ENCODE results near the gene PHF12. TPM values are rescaled to one million over a fixed set of nuclear protein-coding genes. Genes with fewer than 3 reads are reported as not detected.

PHF12 gene
- total and polyA plus RNA-seq, 2 of the 13 experiments (the other 11 are each of a cell fraction or from before 2014, with no cell fraction given) = 9.8 to 17.1 TPM

GRCh38 chr17:28873839-28874238 is 77.5 kb downstream of the PHF12 start:
- Histone ChIP-seq H3K36me3 (replicated peaks in 1 of 2; ENCODE audit: control insufficient read depth in 1 of 2, insufficient read depth in 2 of 2, low read length in 2 of 2) (0 out of 5 replicates have a peak, but pooled peaks cover 0 to 1% of the 10 kb centered on the region in 2 experiments), H3K27me3 (ENCODE audit: control insufficient read depth in 1 of 2, insufficient read depth in 2 of 2, low read length in 2 of 2) (peaks cover 0 to 1% of the 10 kb centered on the region in 2 experiments; a peak in 1 of 5 replicates), H3K4me1 (ENCODE audit: insufficient read depth, low read length) (peaks cover 12% of the 10 kb centered on the region), H3K9ac (ENCODE audit: insufficient read depth, low read depth, low read length) (no peak overlapping the region), H4K20me1 (ENCODE audit: insufficient read depth, low read length) (no peaks in the 10 kb centered on the region), H2AFZ (ENCODE audit: low read length) (no peak overlapping the region), H3K27ac (ENCODE audit: extremely low read length, insufficient read depth, low read length) (no peak overlapping the region), H3K9me3 (ENCODE audit: low read length) (no peaks in the 10 kb centered on the region), H3K4me3 (replicated peaks in 1 of 3; ENCODE audit: insufficient read depth in 1 of 3, low read depth in 2 of 3, low read length in 3 of 3) (no peak overlapping the region), H3K4me2 (ENCODE audit: low read depth, low read length) (no peak overlapping the region), H3K79me2 (ENCODE audit: insufficient read depth, low read length) (no peaks in the 10 kb centered on the region)
- intact Hi-C loops (cut with micrococcal nuclease; ENCODE audit: unreplicated experiment) = no loop called here
- in situ Hi-C loops (cut with HindIII; ENCODE audit: extremely low pct_ligation_motif_present, low pct_unique_long_range_greater_than_20kb) = no loop called here
- TF ChIP-seq SMAD3 (CRISPR knock-in tag; IDR thresholded peaks at IDR 0.05) (no peak), SKIL (CRISPR knock-in tag; IDR thresholded peaks at IDR 0.05; ENCODE audit: borderline replicate concordance) (no peak), TP53 (CRISPR knock-in tag; conservative IDR thresholded peaks at IDR 0.05) (no peak), NR2C2 (CRISPR knock-in tag; IDR thresholded peaks at IDR 0.05; ENCODE audit: borderline replicate concordance) (no peak), THRA (CRISPR knock-in tag; IDR thresholded peaks at IDR 0.05; ENCODE audit: borderline replicate concordance) (no peak), SMAD9 (CRISPR knock-in tag; IDR thresholded peaks at IDR 0.05) (no peak), SRY (CRISPR knock-in tag; IDR thresholded peaks at IDR 0.05) (no peak), ZNF660 (CRISPR knock-in tag; IDR thresholded peaks at IDR 0.05; ENCODE audit: borderline replicate concordance, low read depth) (no peak), BORCS8-MEF2B (CRISPR knock-in tag; IDR thresholded peaks at IDR 0.05) (no peak), SIX1 (CRISPR knock-in tag; IDR thresholded peaks at IDR 0.05; ENCODE audit: borderline replicate concordance) (no peak), ELF3 (CRISPR knock-in tag; IDR thresholded peaks at IDR 0.05) (no peak), ZBTB37 (CRISPR knock-in tag; IDR thresholded peaks at IDR 0.05) (no peak), PAX8 (CRISPR knock-in tag; IDR thresholded peaks at IDR 0.05; ENCODE audit: borderline replicate concordance) (no peak)
- TF ChIP-seq, protein P1, sequence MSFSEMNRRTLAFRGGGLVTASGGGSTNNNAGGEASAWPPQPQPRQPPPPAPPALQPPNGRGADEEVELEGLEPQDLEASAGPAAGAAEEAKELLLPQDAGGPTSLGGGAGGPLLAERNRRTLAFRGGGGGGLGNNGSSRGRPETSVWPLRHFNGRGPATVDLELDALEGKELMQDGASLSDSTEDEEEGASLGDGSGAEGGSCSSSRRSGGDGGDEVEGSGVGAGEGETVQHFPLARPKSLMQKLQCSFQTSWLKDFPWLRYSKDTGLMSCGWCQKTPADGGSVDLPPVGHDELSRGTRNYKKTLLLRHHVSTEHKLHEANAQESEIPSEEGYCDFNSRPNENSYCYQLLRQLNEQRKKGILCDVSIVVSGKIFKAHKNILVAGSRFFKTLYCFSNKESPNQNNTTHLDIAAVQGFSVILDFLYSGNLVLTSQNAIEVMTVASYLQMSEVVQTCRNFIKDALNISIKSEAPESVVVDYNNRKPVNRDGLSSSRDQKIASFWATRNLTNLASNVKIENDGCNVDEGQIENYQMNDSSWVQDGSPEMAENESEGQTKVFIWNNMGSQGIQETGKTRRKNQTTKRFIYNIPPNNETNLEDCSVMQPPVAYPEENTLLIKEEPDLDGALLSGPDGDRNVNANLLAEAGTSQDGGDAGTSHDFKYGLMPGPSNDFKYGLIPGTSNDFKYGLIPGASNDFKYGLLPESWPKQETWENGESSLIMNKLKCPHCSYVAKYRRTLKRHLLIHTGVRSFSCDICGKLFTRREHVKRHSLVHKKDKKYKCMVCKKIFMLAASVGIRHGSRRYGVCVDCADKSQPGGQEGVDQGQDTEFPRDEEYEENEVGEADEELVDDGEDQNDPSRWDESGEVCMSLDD (CRISPR knock-in tag; IDR thresholded peaks at IDR 0.05; ENCODE audit: borderline replicate concordance) = no peak
- TF ChIP-seq, protein P2, sequence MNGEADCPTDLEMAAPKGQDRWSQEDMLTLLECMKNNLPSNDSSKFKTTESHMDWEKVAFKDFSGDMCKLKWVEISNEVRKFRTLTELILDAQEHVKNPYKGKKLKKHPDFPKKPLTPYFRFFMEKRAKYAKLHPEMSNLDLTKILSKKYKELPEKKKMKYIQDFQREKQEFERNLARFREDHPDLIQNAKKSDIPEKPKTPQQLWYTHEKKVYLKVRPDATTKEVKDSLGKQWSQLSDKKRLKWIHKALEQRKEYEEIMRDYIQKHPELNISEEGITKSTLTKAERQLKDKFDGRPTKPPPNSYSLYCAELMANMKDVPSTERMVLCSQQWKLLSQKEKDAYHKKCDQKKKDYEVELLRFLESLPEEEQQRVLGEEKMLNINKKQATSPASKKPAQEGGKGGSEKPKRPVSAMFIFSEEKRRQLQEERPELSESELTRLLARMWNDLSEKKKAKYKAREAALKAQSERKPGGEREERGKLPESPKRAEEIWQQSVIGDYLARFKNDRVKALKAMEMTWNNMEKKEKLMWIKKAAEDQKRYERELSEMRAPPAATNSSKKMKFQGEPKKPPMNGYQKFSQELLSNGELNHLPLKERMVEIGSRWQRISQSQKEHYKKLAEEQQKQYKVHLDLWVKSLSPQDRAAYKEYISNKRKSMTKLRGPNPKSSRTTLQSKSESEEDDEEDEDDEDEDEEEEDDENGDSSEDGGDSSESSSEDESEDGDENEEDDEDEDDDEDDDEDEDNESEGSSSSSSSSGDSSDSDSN (CRISPR knock-in tag; IDR thresholded peaks at IDR 0.05) = no peak
- WGBS (ENCODE audit: low lambda C conversion rate) = 66% methylated on average over 7 of the region's 7 CpGs
- FAIRE-seq = no peak
- no TSS peak for BruUV-seq (replicated peaks)
- CTCF ChIA-PET (ENCODE audit: low intra/inter-chr PET ratio, low total read pairs) = no interaction called here
- POLR2A ChIA-PET = no interaction called here
- no peak for DNase-seq (ENCODE audit: low spot score)
- no peak for ATAC-seq
